HL-60 (cell line): ENCODE data around the gene ENDOV.

Experiments
- CTCF ChIP-seq: IDR thresholded peaks from one replicate; pipeline ENCODE4 v1.5.1; 2011; ENCODE audit warnings: low read length, control low read depth, inconsistent platforms; ENCODE audit not compliant: insufficient read depth
- GABPA ChIP-seq: IDR thresholded peaks from 2 replicates; pipeline ENCODE4 v1.6.1; 2012; ENCODE audit warnings: low read depth
- POLR2AphosphoS5 ChIP-seq: IDR thresholded peaks from 2 replicates; pipeline ENCODE4 v1.6.1; 2012; ENCODE audit warnings: low read depth
- REST ChIP-seq: IDR thresholded peaks from 2 replicates; pipeline ENCODE4 v1.6.1; 2012; ENCODE audit warnings: low read depth; ENCODE audit not compliant: insufficient replicate concordance
- SPI1 ChIP-seq: IDR thresholded peaks from 2 replicates; pipeline ENCODE4 v1.6.1; 2012; ENCODE audit warnings: low read depth, mild to moderate bottlenecking, borderline replicate concordance

GRCh38 chr17:80408872-80409271 is 6.1 kb upstream of the ENDOV start:
- TF ChIP-seq CTCF (no peak), GABPA (no peak), REST (no peak), SPI1 (no peak), POLR2AphosphoS5 (no peak)
